Measurements from ENCODE around the gene RHOF. TPM values are rescaled to one million over a fixed set of nuclear protein-coding genes. Genes with fewer than 3 reads are reported as not detected.

Gene RHOF
- total and polyA plus RNA-seq, 2 of the 13 experiments (the other 11 are each of a cell fraction or from before 2014, with no cell fraction given), result 14.6 to 32.2 TPM

DNA sequence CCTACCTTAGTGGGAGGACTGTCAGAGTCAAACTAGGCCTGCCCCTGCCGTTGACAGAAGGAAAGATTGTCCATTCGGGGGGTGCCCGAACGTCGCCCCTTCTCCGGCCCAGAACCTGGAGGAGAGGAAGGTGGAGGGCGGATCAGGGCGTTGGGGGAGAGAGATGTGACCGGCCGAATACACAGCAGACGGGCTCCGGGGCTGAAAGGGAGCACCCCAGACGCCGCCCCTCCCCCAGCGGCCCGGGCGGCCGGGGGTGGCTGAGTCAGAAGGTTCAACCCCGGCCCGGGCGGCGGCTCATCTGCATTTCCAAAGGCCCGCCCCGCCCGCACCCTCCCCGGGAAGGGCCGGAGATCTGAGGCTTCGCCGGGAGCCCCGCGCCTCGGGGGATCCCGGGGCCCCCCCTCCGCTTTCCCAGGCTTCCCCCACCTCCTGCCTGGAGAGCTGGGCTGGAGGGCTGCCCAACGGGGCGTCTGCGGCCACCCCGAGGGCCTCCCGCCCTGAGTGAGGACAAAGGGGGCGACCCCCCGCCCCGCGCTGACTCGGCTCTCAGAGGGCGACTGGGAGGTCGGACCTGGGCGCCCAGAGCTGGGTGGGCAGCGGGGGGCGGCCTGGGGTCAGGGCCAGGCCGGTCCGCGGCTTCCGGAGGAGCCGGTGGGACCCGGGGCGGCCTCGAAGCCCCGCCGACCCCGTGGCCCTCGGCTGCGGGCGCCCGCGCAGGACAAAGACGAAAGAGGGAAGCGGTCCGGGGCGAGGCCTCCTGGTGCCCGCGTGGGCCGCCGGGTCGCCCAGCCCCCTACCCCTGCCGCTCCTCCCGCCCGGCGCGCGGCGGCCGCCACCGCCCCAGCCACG is 6.6 kb upstream of the RHOF start (continued):
- TF ChIP-seq ZNF891 (CRISPR knock-in tag; IDR thresholded peaks at IDR 0.05) (no peak), FOXO4 (CRISPR knock-in tag; conservative IDR thresholded peaks at IDR 0.05) (no peak), ZNF687 (CRISPR knock-in tag; IDR thresholded peaks at IDR 0.05) (peak; percentile 48; the same call in 1 of the 2 replicates), ZNF562 (CRISPR knock-in tag; IDR thresholded peaks at IDR 0.05; ENCODE audit: borderline replicate concordance) (no peak), TIGD3 (CRISPR knock-in tag; IDR thresholded peaks at IDR 0.05; ENCODE audit: borderline replicate concordance) (no peak), RORA (CRISPR knock-in tag; IDR thresholded peaks at IDR 0.05) (no peak), SPEN (CRISPR knock-in tag; IDR thresholded peaks at IDR 0.05; ENCODE audit: low read depth) (no peak), NKX3-1 (CRISPR knock-in tag; IDR thresholded peaks at IDR 0.05) (no peak), MYC (CRISPR knock-in tag; IDR thresholded peaks at IDR 0.05; ENCODE audit: borderline replicate concordance) (0 out of 2 replicates have a peak, but pooled peaks have one; percentile 27), ZNF776 (CRISPR knock-in tag; IDR thresholded peaks at IDR 0.05) (no peak), ZSCAN20 (CRISPR knock-in tag; IDR thresholded peaks at IDR 0.05; ENCODE audit: borderline replicate concordance) (peak; percentile 67; the same call in 1 of the 2 replicates), ZNF878 (CRISPR knock-in tag; IDR thresholded peaks at IDR 0.05) (no peak), SNAI1 (CRISPR knock-in tag; IDR thresholded peaks at IDR 0.05; ENCODE audit: borderline replicate concordance) (no peak), SRSF1 (optimal IDR thresholded peaks at IDR 0.05; ENCODE audit: low read depth, low read length) (peak; percentile 98), ZNF777 (CRISPR knock-in tag; IDR thresholded peaks at IDR 0.05) (no peak; the same call in 1 of the 2 replicates)
- TF ChIP-seq, protein P1, sequence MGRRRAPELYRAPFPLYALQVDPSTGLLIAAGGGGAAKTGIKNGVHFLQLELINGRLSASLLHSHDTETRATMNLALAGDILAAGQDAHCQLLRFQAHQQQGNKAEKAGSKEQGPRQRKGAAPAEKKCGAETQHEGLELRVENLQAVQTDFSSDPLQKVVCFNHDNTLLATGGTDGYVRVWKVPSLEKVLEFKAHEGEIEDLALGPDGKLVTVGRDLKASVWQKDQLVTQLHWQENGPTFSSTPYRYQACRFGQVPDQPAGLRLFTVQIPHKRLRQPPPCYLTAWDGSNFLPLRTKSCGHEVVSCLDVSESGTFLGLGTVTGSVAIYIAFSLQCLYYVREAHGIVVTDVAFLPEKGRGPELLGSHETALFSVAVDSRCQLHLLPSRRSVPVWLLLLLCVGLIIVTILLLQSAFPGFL (CRISPR knock-in tag; IDR thresholded peaks at IDR 0.05), result no peak
- TF ChIP-seq, protein P2, sequence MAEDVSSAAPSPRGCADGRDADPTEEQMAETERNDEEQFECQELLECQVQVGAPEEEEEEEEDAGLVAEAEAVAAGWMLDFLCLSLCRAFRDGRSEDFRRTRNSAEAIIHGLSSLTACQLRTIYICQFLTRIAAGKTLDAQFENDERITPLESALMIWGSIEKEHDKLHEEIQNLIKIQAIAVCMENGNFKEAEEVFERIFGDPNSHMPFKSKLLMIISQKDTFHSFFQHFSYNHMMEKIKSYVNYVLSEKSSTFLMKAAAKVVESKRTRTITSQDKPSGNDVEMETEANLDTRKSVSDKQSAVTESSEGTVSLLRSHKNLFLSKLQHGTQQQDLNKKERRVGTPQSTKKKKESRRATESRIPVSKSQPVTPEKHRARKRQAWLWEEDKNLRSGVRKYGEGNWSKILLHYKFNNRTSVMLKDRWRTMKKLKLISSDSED (CRISPR knock-in tag; IDR thresholded peaks at IDR 0.05), result no peak

All from HepG2 (cell line).